ENCODE measurements around the gene FIBCD1. TPM values are rescaled to one million over a fixed set of nuclear protein-coding genes. Genes with fewer than 3 reads are reported as not detected.

FIBCD1 gene
- polyA plus RNA-seq, 1 of the 3 experiments (the other 2 are of a cell fraction), result 1.3 TPM

DNA sequence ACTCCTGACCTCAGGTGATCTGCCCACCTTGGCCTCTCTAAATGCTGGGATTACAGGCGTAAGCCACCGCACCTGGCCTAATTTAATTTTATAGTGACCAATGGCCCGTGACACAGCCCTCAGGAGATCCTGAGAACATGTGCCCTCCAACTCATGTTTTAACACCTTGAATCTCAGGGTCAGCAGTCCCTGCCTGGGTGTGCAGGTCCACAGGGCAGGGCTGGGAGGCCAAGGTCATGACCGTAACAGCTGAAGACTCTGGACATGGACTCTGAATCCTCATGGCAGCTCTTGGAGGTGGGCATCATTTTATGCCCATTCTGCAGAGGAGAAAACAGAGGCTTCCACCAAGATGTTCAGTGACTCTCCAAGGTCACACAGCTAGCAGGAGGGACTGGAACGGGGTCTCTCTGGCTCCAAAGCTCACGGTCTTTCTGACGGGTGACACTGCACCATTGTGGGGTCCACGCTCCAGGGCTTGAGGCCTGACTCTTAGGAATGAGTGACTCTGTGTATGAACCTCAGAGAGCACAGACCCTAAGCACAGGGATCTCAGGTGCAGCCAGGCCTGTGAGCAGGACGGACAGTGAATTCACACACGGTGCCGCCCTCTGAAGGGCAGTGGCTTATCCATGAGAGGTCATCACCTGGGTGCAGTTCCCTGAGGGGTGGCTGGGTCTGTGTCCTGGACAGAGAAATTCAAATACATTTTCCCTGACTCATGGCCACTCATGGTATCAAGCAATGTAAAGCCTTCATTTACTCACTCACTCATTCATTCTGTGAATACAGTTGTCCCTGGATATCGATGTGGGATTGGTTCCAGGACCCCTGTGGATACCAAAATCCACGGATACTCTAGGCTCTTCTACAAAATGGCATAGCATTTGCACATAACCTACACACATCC, 37.1 kb upstream of the FIBCD1 start (continued):
- TF ChIP-seq, protein P1, sequence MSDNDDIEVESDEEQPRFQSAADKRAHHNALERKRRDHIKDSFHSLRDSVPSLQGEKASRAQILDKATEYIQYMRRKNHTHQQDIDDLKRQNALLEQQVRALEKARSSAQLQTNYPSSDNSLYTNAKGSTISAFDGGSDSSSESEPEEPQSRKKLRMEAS (IDR thresholded peaks at IDR 0.05; ENCODE audit: low read depth), result no peak
- TF ChIP-seq, protein P2, sequence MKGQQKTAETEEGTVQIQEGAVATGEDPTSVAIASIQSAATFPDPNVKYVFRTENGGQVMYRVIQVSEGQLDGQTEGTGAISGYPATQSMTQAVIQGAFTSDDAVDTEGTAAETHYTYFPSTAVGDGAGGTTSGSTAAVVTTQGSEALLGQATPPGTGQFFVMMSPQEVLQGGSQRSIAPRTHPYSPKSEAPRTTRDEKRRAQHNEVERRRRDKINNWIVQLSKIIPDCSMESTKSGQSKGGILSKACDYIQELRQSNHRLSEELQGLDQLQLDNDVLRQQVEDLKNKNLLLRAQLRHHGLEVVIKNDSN (IDR thresholded peaks at IDR 0.05; ENCODE audit: borderline replicate concordance, low read depth), result no peak

DNA sequence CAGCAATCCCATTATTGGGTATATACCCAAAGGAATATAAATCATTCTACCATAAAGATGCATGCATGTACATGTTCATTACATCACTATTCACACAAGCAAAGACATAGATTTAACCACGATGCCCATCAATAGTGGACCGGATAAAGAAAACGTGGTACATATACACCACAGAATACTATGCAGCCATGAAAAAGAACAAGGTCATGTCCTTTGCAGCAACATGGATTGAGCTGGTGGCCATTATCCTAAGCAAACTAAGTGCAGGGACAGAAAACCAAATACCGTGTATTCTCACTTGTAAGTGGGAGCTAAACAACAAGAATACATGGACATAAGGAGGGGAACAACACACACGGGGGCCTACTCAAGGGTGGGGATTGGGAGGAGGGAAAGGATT, 36.1 kb upstream of the FIBCD1 start:
- Histone ChIP-seq H3K4me1 (ENCODE audit: control insufficient read depth in 1 of 2, insufficient read depth in 2 of 2, low read depth in 1 of 2, low read length in 1 of 2) (no peaks in the 10 kb centered on the region; a peak in 1 of 4 replicates), H3K9ac (no peak overlapping the region), H4K20me1 (ENCODE audit: insufficient read depth) (no peaks in the 10 kb centered on the region), H3K9me2 (no peaks in the 10 kb centered on the region), H3K4me3 (ENCODE audit: low read depth in 2 of 2, low read length in 1 of 2) (no peak overlapping the region), H3K27me3 (ENCODE audit: insufficient read depth) (peaks cover 22% of the 10 kb centered on the region), H3K9me3 (no peaks in the 10 kb centered on the region), H3K4me2 (no peak overlapping the region), H3K79me2 (ENCODE audit: insufficient read depth) (no peaks in the 10 kb centered on the region), H3K36me3 (replicated peaks in 1 of 2; ENCODE audit: control insufficient read depth in 1 of 2, insufficient read depth in 2 of 2, low read length in 1 of 2) (no peaks in the 10 kb centered on the region), H3K27ac (ENCODE audit: low read depth in 2 of 2, low read length in 1 of 2) (no peak overlapping the region), H3F3A (replicated peaks; ENCODE audit: insufficient read depth) (no peaks in the 10 kb centered on the region), H2AFZ (ENCODE audit: low read depth) (no peak overlapping the region)
- 52% methylated on average over 5 of the region's 5 CpGs for WGBS (ENCODE audit: low lambda C conversion rate)
- ChIA-PET CTCF (interaction anchor here (1.2 to 1.7 kb wide), 3 partner anchors 23 to 111 kb away, joined by 3 to 5 read pairs (median 3); no protein-coding TSS in a partner anchor), POLR2A (no interaction called here)
- TF ChIP-seq CHD2 (IDR thresholded peaks at IDR 0.05; ENCODE audit: low read length, partially characterized antibody) (no peak), TCF12 (IDR thresholded peaks at IDR 0.05) (no peak), TAF1 (IDR thresholded peaks at IDR 0.05; ENCODE audit: borderline replicate concordance, low read depth, low read length) (no peak), GATA2 (CRISPR knock-in tag; IDR thresholded peaks at IDR 0.05) (no peak), RCOR1 (IDR thresholded peaks at IDR 0.05; ENCODE audit: low read length) (no peak), SIN3A (IDR thresholded peaks at IDR 0.05; ENCODE audit: borderline replicate concordance, low read depth, low read length) (no peak), FOXM1 (IDR thresholded peaks at IDR 0.05; ENCODE audit: low read depth) (no peak), EZH2phosphoT487 (IDR thresholded peaks at IDR 0.05; ENCODE audit: borderline replicate concordance, low read depth) (no peak), MXI1 (IDR thresholded peaks at IDR 0.05; ENCODE audit: low read depth, low read length) (no peak)
- TF ChIP-seq, protein P3, sequence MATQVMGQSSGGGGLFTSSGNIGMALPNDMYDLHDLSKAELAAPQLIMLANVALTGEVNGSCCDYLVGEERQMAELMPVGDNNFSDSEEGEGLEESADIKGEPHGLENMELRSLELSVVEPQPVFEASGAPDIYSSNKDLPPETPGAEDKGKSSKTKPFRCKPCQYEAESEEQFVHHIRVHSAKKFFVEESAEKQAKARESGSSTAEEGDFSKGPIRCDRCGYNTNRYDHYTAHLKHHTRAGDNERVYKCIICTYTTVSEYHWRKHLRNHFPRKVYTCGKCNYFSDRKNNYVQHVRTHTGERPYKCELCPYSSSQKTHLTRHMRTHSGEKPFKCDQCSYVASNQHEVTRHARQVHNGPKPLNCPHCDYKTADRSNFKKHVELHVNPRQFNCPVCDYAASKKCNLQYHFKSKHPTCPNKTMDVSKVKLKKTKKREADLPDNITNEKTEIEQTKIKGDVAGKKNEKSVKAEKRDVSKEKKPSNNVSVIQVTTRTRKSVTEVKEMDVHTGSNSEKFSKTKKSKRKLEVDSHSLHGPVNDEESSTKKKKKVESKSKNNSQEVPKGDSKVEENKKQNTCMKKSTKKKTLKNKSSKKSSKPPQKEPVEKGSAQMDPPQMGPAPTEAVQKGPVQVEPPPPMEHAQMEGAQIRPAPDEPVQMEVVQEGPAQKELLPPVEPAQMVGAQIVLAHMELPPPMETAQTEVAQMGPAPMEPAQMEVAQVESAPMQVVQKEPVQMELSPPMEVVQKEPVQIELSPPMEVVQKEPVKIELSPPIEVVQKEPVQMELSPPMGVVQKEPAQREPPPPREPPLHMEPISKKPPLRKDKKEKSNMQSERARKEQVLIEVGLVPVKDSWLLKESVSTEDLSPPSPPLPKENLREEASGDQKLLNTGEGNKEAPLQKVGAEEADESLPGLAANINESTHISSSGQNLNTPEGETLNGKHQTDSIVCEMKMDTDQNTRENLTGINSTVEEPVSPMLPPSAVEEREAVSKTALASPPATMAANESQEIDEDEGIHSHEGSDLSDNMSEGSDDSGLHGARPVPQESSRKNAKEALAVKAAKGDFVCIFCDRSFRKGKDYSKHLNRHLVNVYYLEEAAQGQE (IDR thresholded peaks at IDR 0.05; ENCODE audit: low read depth, low read length), result no peak
- TF ChIP-seq, protein P2 (IDR thresholded peaks at IDR 0.05; ENCODE audit: borderline replicate concordance, low read depth), result no peak
- DNase-seq, result no peak
